ENCODE measurements around the gene CACNA1S. TPM values are rescaled to one million over a fixed set of nuclear protein-coding genes. Genes with fewer than 3 reads are reported as not detected.

The CACNA1S gene
- total RNA-seq, 1 experiment from 2014 or later, result not detected

DNA sequence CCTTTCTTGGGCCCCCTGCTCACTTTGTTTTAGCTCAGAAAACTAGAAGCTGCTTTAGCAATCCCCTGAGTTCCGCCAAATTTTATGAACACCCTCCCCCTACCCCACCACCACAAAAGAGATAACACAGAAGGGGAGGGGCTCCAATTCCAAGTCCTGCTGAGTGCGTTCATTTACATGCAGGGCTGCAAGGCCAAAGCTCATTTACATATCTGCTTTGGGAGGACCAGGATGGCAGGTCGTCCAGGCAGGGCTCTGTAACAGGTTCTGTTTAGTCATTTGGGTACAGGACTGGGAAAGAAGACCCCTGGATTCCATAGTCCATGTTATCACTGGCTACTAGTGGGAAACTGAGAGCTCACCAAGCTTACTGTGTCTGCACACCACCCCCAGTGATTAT, 52.8 kb downstream of the CACNA1S start:
- Histone ChIP-seq H3K27me3 (ENCODE audit: control insufficient read depth, insufficient read depth, low read length) (peaks cover 6% of the 10 kb centered on the region; the same call in 1 of the 2 replicates), H3K4me1 (ENCODE audit: control insufficient read depth, insufficient read depth, low read length) (no peaks in the 10 kb centered on the region), H3K27ac (ENCODE audit: low read length) (no peak overlapping the region), H3K4me3 (ENCODE audit: low read depth in 2 of 2, low read length in 2 of 2) (no peak overlapping the region), H3K9me3 (ENCODE audit: control insufficient read depth, insufficient read depth, low read depth, low read length) (no peaks in the 10 kb centered on the region), H3K36me3 (ENCODE audit: control insufficient read depth, insufficient read depth, low read length) (no peaks in the 10 kb centered on the region)
- CTCF ChIA-PET, result no interaction called here
- TF ChIP-seq, protein P1, sequence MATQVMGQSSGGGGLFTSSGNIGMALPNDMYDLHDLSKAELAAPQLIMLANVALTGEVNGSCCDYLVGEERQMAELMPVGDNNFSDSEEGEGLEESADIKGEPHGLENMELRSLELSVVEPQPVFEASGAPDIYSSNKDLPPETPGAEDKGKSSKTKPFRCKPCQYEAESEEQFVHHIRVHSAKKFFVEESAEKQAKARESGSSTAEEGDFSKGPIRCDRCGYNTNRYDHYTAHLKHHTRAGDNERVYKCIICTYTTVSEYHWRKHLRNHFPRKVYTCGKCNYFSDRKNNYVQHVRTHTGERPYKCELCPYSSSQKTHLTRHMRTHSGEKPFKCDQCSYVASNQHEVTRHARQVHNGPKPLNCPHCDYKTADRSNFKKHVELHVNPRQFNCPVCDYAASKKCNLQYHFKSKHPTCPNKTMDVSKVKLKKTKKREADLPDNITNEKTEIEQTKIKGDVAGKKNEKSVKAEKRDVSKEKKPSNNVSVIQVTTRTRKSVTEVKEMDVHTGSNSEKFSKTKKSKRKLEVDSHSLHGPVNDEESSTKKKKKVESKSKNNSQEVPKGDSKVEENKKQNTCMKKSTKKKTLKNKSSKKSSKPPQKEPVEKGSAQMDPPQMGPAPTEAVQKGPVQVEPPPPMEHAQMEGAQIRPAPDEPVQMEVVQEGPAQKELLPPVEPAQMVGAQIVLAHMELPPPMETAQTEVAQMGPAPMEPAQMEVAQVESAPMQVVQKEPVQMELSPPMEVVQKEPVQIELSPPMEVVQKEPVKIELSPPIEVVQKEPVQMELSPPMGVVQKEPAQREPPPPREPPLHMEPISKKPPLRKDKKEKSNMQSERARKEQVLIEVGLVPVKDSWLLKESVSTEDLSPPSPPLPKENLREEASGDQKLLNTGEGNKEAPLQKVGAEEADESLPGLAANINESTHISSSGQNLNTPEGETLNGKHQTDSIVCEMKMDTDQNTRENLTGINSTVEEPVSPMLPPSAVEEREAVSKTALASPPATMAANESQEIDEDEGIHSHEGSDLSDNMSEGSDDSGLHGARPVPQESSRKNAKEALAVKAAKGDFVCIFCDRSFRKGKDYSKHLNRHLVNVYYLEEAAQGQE (IDR thresholded peaks at IDR 0.05; ENCODE audit: insufficient read depth in 1 of 2, low read depth in 2 of 2, low read length in 1 of 2), result no peak
- TF ChIP-seq SIN3A (IDR thresholded peaks at IDR 0.05; ENCODE audit: borderline replicate concordance, insufficient read depth, low read depth, low read length) (no peak), TCF7L2 (IDR thresholded peaks at IDR 0.05; ENCODE audit: low read depth, low read length) (no peak), POLR2AphosphoS5 (IDR thresholded peaks at IDR 0.05; ENCODE audit: low read depth, low read length) (no peak)
- TF ChIP-seq, protein P2, sequence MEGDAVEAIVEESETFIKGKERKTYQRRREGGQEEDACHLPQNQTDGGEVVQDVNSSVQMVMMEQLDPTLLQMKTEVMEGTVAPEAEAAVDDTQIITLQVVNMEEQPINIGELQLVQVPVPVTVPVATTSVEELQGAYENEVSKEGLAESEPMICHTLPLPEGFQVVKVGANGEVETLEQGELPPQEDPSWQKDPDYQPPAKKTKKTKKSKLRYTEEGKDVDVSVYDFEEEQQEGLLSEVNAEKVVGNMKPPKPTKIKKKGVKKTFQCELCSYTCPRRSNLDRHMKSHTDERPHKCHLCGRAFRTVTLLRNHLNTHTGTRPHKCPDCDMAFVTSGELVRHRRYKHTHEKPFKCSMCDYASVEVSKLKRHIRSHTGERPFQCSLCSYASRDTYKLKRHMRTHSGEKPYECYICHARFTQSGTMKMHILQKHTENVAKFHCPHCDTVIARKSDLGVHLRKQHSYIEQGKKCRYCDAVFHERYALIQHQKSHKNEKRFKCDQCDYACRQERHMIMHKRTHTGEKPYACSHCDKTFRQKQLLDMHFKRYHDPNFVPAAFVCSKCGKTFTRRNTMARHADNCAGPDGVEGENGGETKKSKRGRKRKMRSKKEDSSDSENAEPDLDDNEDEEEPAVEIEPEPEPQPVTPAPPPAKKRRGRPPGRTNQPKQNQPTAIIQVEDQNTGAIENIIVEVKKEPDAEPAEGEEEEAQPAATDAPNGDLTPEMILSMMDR (IDR thresholded peaks at IDR 0.05), result no peak
- POLR2A ChIA-PET, result no interaction called here
- ATAC-seq (no peak), DNase-seq (ENCODE audit: low read depth, low spot score) (no peak)
- no TSS peak for BruUV-seq (replicated peaks)
- intact Hi-C loops (cut with micrococcal nuclease; ENCODE audit: unreplicated experiment) (no loop called here), in situ Hi-C loops (cut with HindIII; ENCODE audit: low pct_unique_long_range_greater_than_20kb, low sequenced_read_pairs) (no loop called here)

DNA sequence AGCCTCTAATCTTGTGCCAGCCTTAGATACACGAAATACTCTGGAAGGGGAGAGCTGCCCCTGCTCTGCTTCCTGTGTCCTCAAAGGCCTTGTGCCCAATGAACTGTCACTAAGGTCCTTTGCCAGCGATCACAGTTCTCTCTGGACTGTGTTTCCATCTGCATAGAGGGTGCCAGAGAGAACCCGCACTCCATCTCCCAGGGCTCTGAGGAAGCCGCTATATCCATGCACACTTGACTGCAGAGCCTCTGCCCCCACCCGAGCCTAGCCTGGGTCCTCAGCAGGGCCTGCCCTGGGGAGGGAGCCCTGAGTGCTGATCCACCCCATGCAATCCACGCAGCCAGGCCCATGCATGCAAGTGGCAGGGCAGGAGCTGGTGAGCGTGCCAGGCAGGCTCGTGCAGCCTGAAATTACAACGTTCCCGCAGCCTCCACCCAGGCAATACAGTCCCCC, 58.1 kb downstream of the CACNA1S start:
- POLR2A ChIA-PET, result no interaction called here
- H3K36me3 ChIP-seq (ENCODE audit: control insufficient read depth, insufficient read depth, low read length), result no peaks in the 10 kb centered on the region
- H3K4me3 ChIP-seq (ENCODE audit: low read depth in 2 of 2, low read length in 2 of 2), result no peak overlapping the region
- intact Hi-C loops (cut with micrococcal nuclease; ENCODE audit: unreplicated experiment), result no loop called here
- CTCF ChIA-PET, result no interaction called here
- TF ChIP-seq TCF7L2 (IDR thresholded peaks at IDR 0.05; ENCODE audit: low read depth, low read length), result no peak
- TF ChIP-seq, protein P1 (IDR thresholded peaks at IDR 0.05; ENCODE audit: insufficient read depth in 1 of 2, low read depth in 2 of 2, low read length in 1 of 2), result no peak
- TF ChIP-seq POLR2AphosphoS5 (IDR thresholded peaks at IDR 0.05; ENCODE audit: low read depth, low read length), result no peak
- TF ChIP-seq, protein P2 (IDR thresholded peaks at IDR 0.05), result no peak
- TF ChIP-seq SIN3A (IDR thresholded peaks at IDR 0.05; ENCODE audit: borderline replicate concordance, insufficient read depth, low read depth, low read length), result no peak
- no peak overlapping the region for H3K27ac ChIP-seq (ENCODE audit: low read length)
- no peaks in the 10 kb centered on the region for H3K4me1 ChIP-seq (ENCODE audit: control insufficient read depth, insufficient read depth, low read length)
- H3K9me3 ChIP-seq (ENCODE audit: control insufficient read depth, insufficient read depth, low read depth, low read length), result no peaks in the 10 kb centered on the region
- ATAC-seq (no peak), DNase-seq (ENCODE audit: low read depth, low spot score) (no peak)
- in situ Hi-C loops (cut with HindIII; ENCODE audit: low pct_unique_long_range_greater_than_20kb, low sequenced_read_pairs), result no loop called here
- H3K27me3 ChIP-seq (ENCODE audit: control insufficient read depth, insufficient read depth, low read length), result peaks cover 6% of the 10 kb centered on the region; the same call in 1 of the 2 replicates
- no TSS peak for BruUV-seq (replicated peaks)

Data from Panc1 (cell line).